HEK293 (cell line): Measurements from ENCODE around the gene HOXB1.

ENCODE experiments used
- CTCF ChIA-PET: fragments of 350-600 bp; formaldehyde crosslinking; extraction: SDS; loops from one replicate; lab custom pipeline; 2021; ENCODE audit warnings: antibody characterized with exemption; lab: Yijun Ruan, JAX
- POLR2A ChIA-PET: fragments of 300-600 bp; formaldehyde crosslinking; extraction: SDS; loops from one replicate; lab custom pipeline; 2020; ENCODE audit warnings: antibody characterized with exemption, inconsistent platforms; lab: Yijun Ruan, JAX
- H3K27ac ChIP-seq: fragments of 200-500 bp; sonication (Bioruptor generic); 2 replicates; pipeline ENCODE4 v1.5.1; 2014; ENCODE audit warnings: low read depth, low read length, control low read depth, inconsistent platforms; ENCODE audit errors: extremely low read depth
- H3K36me3 ChIP-seq, 2 experiments: fragments of 200-500 bp in 1 of 2; sonication (Bioruptor generic) in 1 of 2; 1 replicate in 1 of 2; 2 replicates in 1 of 2; pipeline ENCODE4 v1.5.1; 2014 to 2017; ENCODE audit warnings: inconsistent platforms in 2 of 2, low read length in 2 of 2; ENCODE audit not compliant: control insufficient read depth in 2 of 2, insufficient read depth in 1 of 2
- H3K4me1 ChIP-seq: fragments of 200-500 bp; sonication (Bioruptor generic); 2 replicates; pipeline ENCODE4 v1.5.1; 2014; ENCODE audit warnings: mild to moderate bottlenecking, low read length, inconsistent platforms; ENCODE audit not compliant: control insufficient read depth, insufficient read depth
- H3K4me3 ChIP-seq: 2 replicates; pipeline ENCODE4 v1.5.1; 2011; ENCODE audit warnings: low read depth, mild to moderate bottlenecking, control low read depth, low read length, moderate library complexity
- H3K9me3 ChIP-seq: fragments of 200-500 bp; sonication (Bioruptor generic); 2 replicates; pipeline ENCODE4 v1.5.1; 2014; ENCODE audit warnings: low read depth, low read length, inconsistent platforms; ENCODE audit not compliant: control insufficient read depth, insufficient read depth
- EGR2 ChIP-seq: fragments of 450-650 bp; formaldehyde crosslinking; IDR thresholded peaks from 2 replicates; pipeline ENCODE4 v1.5.1; 2016; ENCODE audit warnings: low read depth, missing biosample characterization, missing genetic modification characterization
- HIC1 ChIP-seq: fragments of 450-650 bp; formaldehyde crosslinking; IDR thresholded peaks from 2 replicates; pipeline ENCODE4 v1.5.1; 2016; ENCODE audit warnings: missing biosample characterization, missing genetic modification characterization
- PRDM2 ChIP-seq: fragments of 450-650 bp; formaldehyde crosslinking; IDR thresholded peaks from 2 replicates; pipeline ENCODE4 v1.5.1; 2016; ENCODE audit warnings: missing biosample characterization, missing genetic modification characterization, borderline replicate concordance
- TCF7L2 ChIP-seq: IDR thresholded peaks from 2 replicates; pipeline ENCODE4 v1.6.1; 2011; ENCODE audit warnings: low read depth, mild to moderate bottlenecking, inconsistent platforms, low read length, moderate library complexity, borderline replicate concordance
- ZBTB20 ChIP-seq: fragments of 450-650 bp; formaldehyde crosslinking; IDR thresholded peaks from 2 replicates; pipeline ENCODE4 v1.5.1; 2016; ENCODE audit warnings: missing biosample characterization, missing genetic modification characterization
- ZBTB44 ChIP-seq: fragments of 450-650 bp; IDR thresholded peaks from 2 replicates; pipeline ENCODE4 v1.5.1; 2018; ENCODE audit warnings: missing biosample characterization, mild to moderate bottlenecking, missing genetic modification characterization
- ZEB2 ChIP-seq: fragments of 450-650 bp; formaldehyde crosslinking; IDR thresholded peaks from 2 replicates; pipeline ENCODE4 v1.5.1; 2016; ENCODE audit warnings: missing biosample characterization, missing genetic modification characterization
- ZNF10 ChIP-seq: fragments of 450-650 bp; formaldehyde crosslinking; IDR thresholded peaks from 2 replicates; pipeline ENCODE4 v1.5.1; 2017; ENCODE audit warnings: missing biosample characterization, missing genetic modification characterization
- ZNF677 ChIP-seq: fragments of 450-650 bp; IDR thresholded peaks from 2 replicates; pipeline ENCODE4 v1.5.0; 2018; ENCODE audit warnings: missing biosample characterization, mild to moderate bottlenecking, missing genetic modification characterization, moderate library complexity
- ZNF692 ChIP-seq: fragments of 450-650 bp; formaldehyde crosslinking; IDR thresholded peaks from 2 replicates; pipeline ENCODE4 v1.5.1; 2016; ENCODE audit warnings: missing biosample characterization, missing genetic modification characterization
- ZNF837 ChIP-seq: fragments of 450-650 bp; formaldehyde crosslinking; IDR thresholded peaks from 2 replicates; pipeline ENCODE4 v1.5.1; 2016; ENCODE audit warnings: missing biosample characterization, missing genetic modification characterization
- ZSCAN18 ChIP-seq: fragments of 450-650 bp; formaldehyde crosslinking; IDR thresholded peaks from 2 replicates; pipeline ENCODE4 v1.5.1; 2016; ENCODE audit warnings: missing biosample characterization, missing genetic modification characterization
- ZXDB ChIP-seq: fragments of 450-650 bp; formaldehyde crosslinking; IDR thresholded peaks from 2 replicates; pipeline ENCODE4 v1.5.1; 2016; ENCODE audit warnings: missing biosample characterization, missing genetic modification characterization

HOXB1 gene

GRCh38 chr17:48559840-48560817, 29.3 kb upstream of the HOXB1 start (continued):
- TF ChIP-seq ZSCAN18 (tag by site-specific recombination) (no peak), ZEB2 (tag by site-specific recombination) (no peak)

- POLR2A ChIA-PET, result interaction anchor here (0.6 to 1.0 kb wide), 4 partner anchors 13 to 31 kb away, joined by 3 to 5 read pairs (median 4); no protein-coding TSS in a partner anchor
- CTCF ChIA-PET, result interaction anchor here (0.9 to 1.2 kb wide), 3 partner anchors 67 to 251 kb away, joined by 3 read pairs; no protein-coding TSS in a partner anchor
- Histone ChIP-seq H3K27ac (peak overlapping the region; percentile 8; the same call in 1 of the 2 replicates), H3K36me3 (peaks cover 13 to 45% of the 10 kb centered on the region in 2 experiments), H3K4me3 (no peak overlapping the region), H3K9me3 (no peaks in the 10 kb centered on the region), H3K4me1 (peaks cover 85% of the 10 kb centered on the region)
- peak; percentile 93 for TF ChIP-seq ZNF10 (tag by site-specific recombination)
- no peak for TF ChIP-seq HIC1 (tag by site-specific recombination)
Observed at GRCh38 chr17:48559122-48559839, 28.5 kb upstream of the HOXB1 start.

GRCh38 chr17:48558831-48559121, 28.0 kb upstream of the HOXB1 start:
- Histone ChIP-seq H3K9me3 (no peaks in the 10 kb centered on the region), H3K4me1 (peaks cover 88% of the 10 kb centered on the region), H3K36me3 (peaks cover 13 to 50% of the 10 kb centered on the region in 2 experiments), H3K4me3 (no peak overlapping the region), H3K27ac (peak overlapping the region; percentile 97; the same call in 1 of the 2 replicates)
- CTCF ChIA-PET, result no interaction called here
- POLR2A ChIA-PET, result interaction anchor here (0.6 to 1.0 kb wide), 2 partner anchors 19 to 30 kb away, joined by 3 to 5 read pairs; no protein-coding TSS in a partner anchor
- TF ChIP-seq ZNF677 (tag by site-specific recombination) (no peak), ZBTB20 (tag by site-specific recombination) (peak; percentile 58), EGR2 (tag by site-specific recombination) (no peak), ZNF692 (no peak), ZXDB (no peak), PRDM2 (tag by site-specific recombination) (no peak), ZNF837 (no peak), ZBTB44 (no peak), HIC1 (tag by site-specific recombination) (no peak), TCF7L2 (no peak)
